Fibroblast of lung (primary cell): ENCODE measurements around the gene SLC26A1. TPM values are rescaled to one million over a fixed set of nuclear protein-coding genes. Genes with fewer than 3 reads are reported as not detected.

Source experiments
- DNase-seq, 2 donors: peaks; one replicate each; pipeline versions ENCODE4 v3.0.0 to v3.0.0-alpha.2; 2010; ENCODE audit warnings: low read depth in 2 of 2
- H2AFZ ChIP-seq: 2 replicates; pipeline ENCODE4 v1.5.1; 2012; ENCODE audit warnings: low read length, control low read depth, inconsistent platforms
- H3K27ac ChIP-seq: 2 replicates; pipeline ENCODE4 v1.5.1; 2011; ENCODE audit warnings: low read length, control low read depth; ENCODE audit not compliant: insufficient read depth
- H3K27me3 ChIP-seq: 2 replicates; pipeline ENCODE4 v1.5.1; 2011; ENCODE audit warnings: mild to moderate bottlenecking, low read length; ENCODE audit not compliant: control insufficient read depth, insufficient read depth
- H3K36me3 ChIP-seq: 2 replicates; pipeline ENCODE4 v1.5.1; 2011; ENCODE audit warnings: low read length; ENCODE audit not compliant: control insufficient read depth, insufficient read depth
- H3K4me1 ChIP-seq: 2 replicates; pipeline ENCODE4 v1.5.1; 2011; ENCODE audit warnings: low read length; ENCODE audit not compliant: control insufficient read depth, insufficient read depth; ENCODE audit errors: extremely low read depth
- H3K4me2 ChIP-seq: 2 replicates; pipeline ENCODE4 v1.5.1; 2011; ENCODE audit warnings: low read length, control low read depth; ENCODE audit not compliant: insufficient read depth; ENCODE audit errors: extremely low read depth
- H3K4me3 ChIP-seq, 4 experiments: fragments of 200-600 bp in 1 of 4; sonication (generic) in 1 of 4; replicated peaks in 1 of 4; 2 replicates each; pipeline ENCODE4 v1.5.1; 2011 to 2016; ENCODE audit warnings: low read length in 4 of 4, low read depth in 3 of 4, mild to moderate bottlenecking in 3 of 4, control low read depth in 2 of 4, inconsistent platforms in 1 of 4, mixed read lengths in 1 of 4; ENCODE audit not compliant: insufficient read depth in 1 of 4; ENCODE audit errors: control extremely low read depth in 1 of 4
- H3K79me2 ChIP-seq: 2 replicates; pipeline ENCODE4 v1.5.1; 2012; ENCODE audit warnings: mild to moderate bottlenecking, low read length, inconsistent platforms; ENCODE audit not compliant: control insufficient read depth, insufficient read depth
- H3K9ac ChIP-seq: 2 replicates; pipeline ENCODE4 v1.5.1; 2011; ENCODE audit warnings: mild to moderate bottlenecking, low read length, control low read depth; ENCODE audit not compliant: insufficient read depth
- H3K9me3 ChIP-seq: 2 replicates; pipeline ENCODE4 v1.5.1; 2012; ENCODE audit warnings: low read depth, low read length; ENCODE audit not compliant: control insufficient read depth, insufficient read depth
- H4K20me1 ChIP-seq: 2 replicates; pipeline ENCODE4 v1.5.1; 2011; ENCODE audit warnings: low read length; ENCODE audit not compliant: control insufficient read depth, insufficient read depth; ENCODE audit errors: extremely low read depth
- EZH2 ChIP-seq: IDR thresholded peaks from 2 replicates; pipeline ENCODE4 v1.5.1; 2012; ENCODE audit warnings: low read length, control low read depth, mild to moderate bottlenecking; ENCODE audit errors: missing control alignments
- polyA plus RNA-seq, 2 donors: library from polyadenylated mRNA; depleted of rRNA in 1 of 2; stranded (reverse) in 1 of 2; unstranded in 1 of 2; fragments of >200 nt; gene quantifications; 2 replicates each; pipeline ENCODE4 v1.2.1, GENCODE V29; 2011 to 2012; ENCODE audit warnings: missing spikeins in 1 of 2
- total RNA-seq: library from RNA; depleted of rRNA; stranded (reverse); fragments of >200 nt; gene quantifications from 2 replicates; pipeline ENCODE4 v1.2.1, GENCODE V29; 2014
- TF ChIP-seq, protein P1 (sequence below), 2 donors: IDR thresholded peaks in 1 of 2; conservative IDR thresholded peaks in 1 of 2; 1 replicate in 1 of 2; 2 replicates in 1 of 2; pipeline ENCODE4 v1.5.1; 2011 to 2012; ENCODE audit warnings: low read length in 2 of 2, control low read depth in 1 of 2, inconsistent platforms in 1 of 2, low read depth in 1 of 2, mild to moderate bottlenecking in 1 of 2

Gene SLC26A1
- total and polyA plus RNA-seq, 2 donors (not counting 1 experiment from before 2014, with no cell fraction given) = 0.05 to 0.33 TPM

DNA sequence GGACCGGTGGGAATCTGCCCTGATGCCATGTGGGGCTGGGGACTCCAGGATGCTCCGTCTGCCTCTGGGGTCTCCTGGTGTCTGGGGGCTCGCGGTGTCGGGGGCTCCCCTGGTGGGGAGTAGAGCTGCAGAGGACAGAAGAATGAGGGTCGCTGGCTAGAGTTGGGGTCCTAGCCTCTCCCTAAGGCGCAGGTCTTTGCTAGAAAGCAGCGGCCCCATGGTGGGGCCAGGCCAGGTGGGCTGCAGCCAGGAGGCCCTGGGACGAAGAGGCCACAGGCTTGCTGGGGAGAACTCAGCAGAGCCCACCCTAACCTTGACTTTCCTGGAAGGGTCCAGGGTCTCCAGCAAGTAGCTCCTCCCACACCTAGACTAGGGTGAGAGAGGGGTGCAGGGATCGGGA lies 39.7 kb upstream of the SLC26A1 start:
- no peak for TF ChIP-seq EZH2
- Histone ChIP-seq H2AFZ (no peak overlapping the region), H3K4me2 (no peak overlapping the region), H3K79me2 (no peaks in the 10 kb centered on the region), H4K20me1 (no peaks in the 10 kb centered on the region), H3K4me3 (no peak overlapping the region), H3K27ac (no peak overlapping the region), H3K9me3 (no peaks in the 10 kb centered on the region), H3K27me3 (no peaks in the 10 kb centered on the region), H3K4me1 (peaks cover 2% of the 10 kb centered on the region), H3K9ac (no peak overlapping the region), H3K36me3 (no peaks in the 10 kb centered on the region)
- DNase-seq = no peak

DNA sequence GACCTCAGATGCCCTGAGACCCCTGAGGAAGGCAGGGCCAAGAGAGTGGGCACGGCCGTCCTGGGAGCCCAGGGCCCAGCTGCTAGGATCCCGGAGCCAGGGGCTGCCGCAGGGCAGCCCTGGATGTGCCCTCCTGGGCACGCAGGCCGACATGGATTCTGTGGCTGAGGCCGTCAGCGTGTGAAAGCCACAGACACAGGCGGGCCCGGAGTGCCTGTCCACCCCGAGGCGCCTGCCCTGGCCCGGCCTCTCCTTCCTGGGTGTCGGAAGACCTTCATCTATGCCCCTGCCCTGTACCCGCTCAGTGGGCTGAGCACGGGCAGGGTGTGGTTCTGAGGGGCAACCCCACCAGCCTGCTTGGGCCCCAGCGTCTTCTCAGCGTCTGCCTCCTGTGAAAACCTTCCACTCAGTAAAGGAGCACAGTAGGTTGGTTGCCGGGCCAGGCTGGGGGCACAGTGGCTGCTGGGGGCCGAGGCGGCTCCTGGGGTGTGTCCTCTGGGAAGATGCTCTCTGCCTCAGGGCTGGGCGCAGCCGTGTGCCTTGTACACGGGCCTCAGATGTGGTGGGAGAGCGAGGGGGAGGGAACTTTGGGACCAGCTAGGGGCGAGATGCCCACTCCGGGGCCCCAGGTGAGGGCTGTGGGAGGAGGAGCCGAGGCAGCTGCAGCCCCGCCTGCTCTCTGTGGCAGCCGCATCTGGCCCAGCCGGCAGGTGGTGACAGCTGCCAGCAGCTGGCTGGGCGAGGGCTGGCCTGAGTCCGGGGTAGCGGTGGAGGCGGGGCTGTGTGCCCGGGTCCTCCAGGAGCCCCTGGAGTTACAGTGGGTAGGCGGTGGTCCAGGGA lies 39.0 kb upstream of the SLC26A1 start:
- Histone ChIP-seq H3K36me3 (no peaks in the 10 kb centered on the region), H3K27me3 (no peaks in the 10 kb centered on the region), H3K4me3 (no peak overlapping the region), H3K4me1 (peaks cover 2% of the 10 kb centered on the region), H3K4me2 (no peak overlapping the region), H3K27ac (no peak overlapping the region), H3K9me3 (no peaks in the 10 kb centered on the region), H4K20me1 (no peaks in the 10 kb centered on the region), H3K79me2 (no peaks in the 10 kb centered on the region), H2AFZ (no peak overlapping the region), H3K9ac (no peak overlapping the region)
- TF ChIP-seq EZH2 = no peak
- TF ChIP-seq, protein P1, sequence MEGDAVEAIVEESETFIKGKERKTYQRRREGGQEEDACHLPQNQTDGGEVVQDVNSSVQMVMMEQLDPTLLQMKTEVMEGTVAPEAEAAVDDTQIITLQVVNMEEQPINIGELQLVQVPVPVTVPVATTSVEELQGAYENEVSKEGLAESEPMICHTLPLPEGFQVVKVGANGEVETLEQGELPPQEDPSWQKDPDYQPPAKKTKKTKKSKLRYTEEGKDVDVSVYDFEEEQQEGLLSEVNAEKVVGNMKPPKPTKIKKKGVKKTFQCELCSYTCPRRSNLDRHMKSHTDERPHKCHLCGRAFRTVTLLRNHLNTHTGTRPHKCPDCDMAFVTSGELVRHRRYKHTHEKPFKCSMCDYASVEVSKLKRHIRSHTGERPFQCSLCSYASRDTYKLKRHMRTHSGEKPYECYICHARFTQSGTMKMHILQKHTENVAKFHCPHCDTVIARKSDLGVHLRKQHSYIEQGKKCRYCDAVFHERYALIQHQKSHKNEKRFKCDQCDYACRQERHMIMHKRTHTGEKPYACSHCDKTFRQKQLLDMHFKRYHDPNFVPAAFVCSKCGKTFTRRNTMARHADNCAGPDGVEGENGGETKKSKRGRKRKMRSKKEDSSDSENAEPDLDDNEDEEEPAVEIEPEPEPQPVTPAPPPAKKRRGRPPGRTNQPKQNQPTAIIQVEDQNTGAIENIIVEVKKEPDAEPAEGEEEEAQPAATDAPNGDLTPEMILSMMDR (conservative IDR thresholded peaks at IDR 0.05 in 1 of 2, IDR thresholded peaks at IDR 0.05 in 1 of 2; ENCODE audit: low read depth in 1 of 2, low read length in 2 of 2) = no peak
- DNase-seq = no peak

DNA sequence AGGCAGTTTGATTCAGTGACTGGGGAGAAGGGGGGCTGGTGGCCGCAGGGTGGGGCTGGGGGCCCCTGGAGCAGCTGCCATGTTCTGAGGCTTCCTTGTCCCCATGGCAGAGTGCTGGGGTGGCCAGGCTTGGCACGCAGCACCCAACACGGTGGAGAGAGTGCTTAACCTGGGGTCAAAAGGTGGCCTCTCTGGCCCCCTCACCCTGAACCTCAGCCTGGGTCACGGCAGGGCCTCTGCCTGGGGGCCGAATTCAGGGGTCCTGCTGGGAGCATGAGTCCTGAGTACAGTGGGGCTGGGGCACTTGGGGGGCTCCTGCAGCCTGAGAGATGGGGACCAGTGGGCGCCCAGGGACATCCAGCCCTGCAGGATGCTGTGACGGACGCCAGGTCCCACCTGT lies 38.1 kb upstream of the SLC26A1 start:
- TF ChIP-seq EZH2 = no peak
- TF ChIP-seq, protein P1 (conservative IDR thresholded peaks at IDR 0.05 in 1 of 2, IDR thresholded peaks at IDR 0.05 in 1 of 2; ENCODE audit: low read depth in 1 of 2, low read length in 2 of 2) = no peak
- no peak overlapping the region for H3K4me3 ChIP-seq
- H3K9me3 ChIP-seq = no peaks in the 10 kb centered on the region
- no peak overlapping the region for H2AFZ ChIP-seq
- peaks cover 2% of the 10 kb centered on the region for H3K4me1 ChIP-seq
- H3K79me2 ChIP-seq = no peaks in the 10 kb centered on the region
- no peaks in the 10 kb centered on the region for H3K36me3 ChIP-seq
- no peak for DNase-seq
- H4K20me1 ChIP-seq = no peaks in the 10 kb centered on the region
- no peaks in the 10 kb centered on the region for H3K27me3 ChIP-seq
- H3K9ac ChIP-seq = no peak overlapping the region
- no peak overlapping the region for H3K4me2 ChIP-seq
- H3K27ac ChIP-seq = no peak overlapping the region
